NCI-H1694 (cell line): ENCODE data around the gene SPACDR.

Experiments used
- DNase-seq: peaks from one replicate; lab custom pipeline; 2025; lab: John Stamatoyannopoulos, UW

SPACDR gene

GRCh38 chr7:100484673-100485045 is 20.6 kb upstream of the SPACDR start:
- no peak for DNase-seq

- peak; percentile 45 for DNase-seq
Observed at GRCh38 chr7:100483722-100484672, 19.9 kb upstream of the SPACDR start, which contains the start of gene NYAP1. TSS of gene NYAP1 (plus strand) at chr7:100483927. CDS start at chr7:100485312, 1,385 bp downstream.

DNA sequence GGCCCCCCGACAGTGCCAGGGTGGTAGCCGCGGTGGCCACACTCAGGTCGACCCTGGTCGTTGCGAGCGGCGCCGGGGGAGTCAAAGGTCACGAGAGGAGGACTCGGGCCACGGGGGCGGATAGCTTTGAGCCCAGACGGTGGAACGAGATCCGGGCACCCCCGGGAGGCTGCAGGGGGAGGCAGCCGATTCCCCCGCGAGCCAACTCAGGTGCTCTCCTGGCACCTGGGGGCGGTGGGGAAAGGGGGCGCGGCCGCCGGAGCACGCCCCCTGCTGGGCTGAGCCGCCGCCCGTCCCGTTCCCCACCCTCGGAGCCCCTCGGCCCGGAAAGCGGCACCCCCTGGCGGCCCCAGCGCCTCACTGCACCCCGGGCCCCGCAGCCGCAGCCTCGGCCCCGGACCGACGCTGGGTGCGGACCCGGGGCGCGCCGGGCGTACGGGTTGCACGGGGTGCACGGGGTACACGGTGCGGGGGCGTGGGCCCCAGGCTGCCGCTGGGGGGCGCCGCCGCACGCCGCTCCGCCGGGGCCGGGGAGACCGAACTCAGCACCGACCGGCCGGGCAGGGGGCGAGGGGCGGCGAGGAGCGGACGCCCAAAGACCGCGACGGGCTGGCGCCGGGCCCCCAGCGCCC is 19.1 kb upstream of the SPACDR start:
- DNase-seq = no peak

DNA sequence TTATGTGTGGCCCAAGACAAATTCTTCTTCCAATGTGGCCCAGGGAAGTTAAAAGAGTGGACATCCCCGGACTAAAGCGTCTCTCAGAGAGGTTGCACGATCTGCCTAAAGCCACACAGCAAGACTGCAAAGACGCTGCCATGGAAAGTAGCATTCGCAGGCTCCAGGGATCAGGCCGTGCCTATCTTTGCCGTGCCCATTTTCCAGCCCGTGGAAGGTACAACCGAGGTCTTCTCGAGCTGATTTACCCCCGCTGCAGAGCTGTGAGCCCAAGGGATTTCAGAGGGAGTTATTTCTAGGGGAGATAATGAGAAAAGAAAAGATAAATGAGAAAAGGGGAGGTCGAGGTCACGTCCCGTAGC is 18.6 kb upstream of the SPACDR start:
- no peak for DNase-seq

DNA sequence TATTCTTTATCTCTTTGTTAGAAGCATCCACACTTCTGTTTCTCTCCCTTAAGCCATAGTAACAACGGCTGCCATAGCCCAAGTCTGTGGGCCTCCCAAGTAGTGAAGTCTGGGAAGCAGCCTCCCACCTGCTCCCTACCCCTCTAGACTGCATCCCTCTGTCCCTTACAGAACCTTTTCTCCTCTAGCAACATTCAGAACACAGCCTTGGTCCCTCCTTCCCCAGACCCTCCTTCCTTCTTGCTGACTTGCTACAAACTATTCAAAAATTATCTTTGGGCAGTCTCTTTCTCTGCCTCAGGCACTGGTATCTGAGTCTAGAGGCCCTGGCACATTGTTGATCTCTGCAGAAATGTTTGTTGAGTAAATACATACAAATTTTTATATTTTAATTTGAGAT is 17.4 kb upstream of the SPACDR start:
- no peak for DNase-seq

DNA sequence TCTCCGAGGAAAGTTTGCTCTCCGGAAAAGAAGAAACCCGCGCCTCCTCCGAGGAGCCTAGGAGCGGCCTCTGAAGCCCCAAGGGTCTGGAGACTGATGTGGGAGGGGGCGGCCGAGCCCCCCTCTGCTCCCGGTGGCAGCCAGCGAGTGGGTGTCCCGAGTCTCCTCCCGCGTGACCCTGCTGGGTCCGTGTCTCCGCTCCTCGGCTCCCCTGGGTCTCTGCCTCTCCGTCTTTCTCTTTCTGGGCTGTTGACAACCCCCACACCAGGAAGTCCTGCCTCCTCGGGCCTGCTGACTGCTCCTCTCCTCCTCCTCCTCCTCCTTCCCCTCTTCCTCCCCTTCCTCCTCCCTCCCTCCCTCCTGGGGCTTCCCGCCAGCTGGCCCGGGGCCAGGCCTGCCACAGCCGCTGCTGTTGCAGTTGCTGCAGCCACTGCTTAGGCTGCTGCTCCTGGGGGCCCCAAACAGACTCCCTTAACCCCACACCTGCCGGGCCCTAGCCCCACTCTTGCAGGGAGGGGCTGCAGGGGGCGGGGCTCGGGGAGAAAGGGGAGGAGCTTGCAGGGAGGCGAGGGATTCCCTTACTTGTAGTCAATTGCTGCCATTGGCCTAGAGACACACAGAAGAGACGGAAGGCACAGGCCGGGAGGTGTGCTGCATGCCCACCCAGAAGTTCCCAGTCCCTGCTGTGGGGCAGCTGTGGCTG is 15.0 kb upstream of the SPACDR start, which contains the start of gene TSC22D4:
Gene TSC22D4 (minus strand): TSS at position 257 of the 703 bp plus-strand sequence. CDS start 1,176 bp downstream, outside the sequence.
- peak; percentile 52 for DNase-seq

DNA sequence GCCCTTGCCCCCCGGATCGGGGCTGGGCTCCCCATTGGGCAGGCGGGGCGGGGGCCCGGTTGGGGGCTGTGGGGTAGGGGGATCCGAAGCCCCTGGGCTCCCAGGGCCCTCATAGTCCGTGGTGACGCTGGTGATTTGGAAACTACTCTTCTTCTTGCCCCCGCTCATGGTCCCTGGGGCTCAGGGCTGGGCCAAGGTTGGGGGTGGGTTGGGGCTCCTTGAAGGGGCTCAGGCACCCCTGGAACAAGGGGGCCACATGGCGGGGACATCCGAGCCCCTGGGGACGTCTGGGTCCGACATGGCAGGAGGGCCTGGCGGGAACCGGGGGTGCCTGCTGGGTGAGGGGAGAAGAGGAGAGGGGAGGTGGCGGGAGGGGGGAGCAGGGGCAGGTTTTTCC is 13.8 kb upstream of the SPACDR start:
- no peak for DNase-seq

GRCh38 chr7:100476903-100477870 is 13.1 kb upstream of the SPACDR start:
- no peak for DNase-seq

DNA sequence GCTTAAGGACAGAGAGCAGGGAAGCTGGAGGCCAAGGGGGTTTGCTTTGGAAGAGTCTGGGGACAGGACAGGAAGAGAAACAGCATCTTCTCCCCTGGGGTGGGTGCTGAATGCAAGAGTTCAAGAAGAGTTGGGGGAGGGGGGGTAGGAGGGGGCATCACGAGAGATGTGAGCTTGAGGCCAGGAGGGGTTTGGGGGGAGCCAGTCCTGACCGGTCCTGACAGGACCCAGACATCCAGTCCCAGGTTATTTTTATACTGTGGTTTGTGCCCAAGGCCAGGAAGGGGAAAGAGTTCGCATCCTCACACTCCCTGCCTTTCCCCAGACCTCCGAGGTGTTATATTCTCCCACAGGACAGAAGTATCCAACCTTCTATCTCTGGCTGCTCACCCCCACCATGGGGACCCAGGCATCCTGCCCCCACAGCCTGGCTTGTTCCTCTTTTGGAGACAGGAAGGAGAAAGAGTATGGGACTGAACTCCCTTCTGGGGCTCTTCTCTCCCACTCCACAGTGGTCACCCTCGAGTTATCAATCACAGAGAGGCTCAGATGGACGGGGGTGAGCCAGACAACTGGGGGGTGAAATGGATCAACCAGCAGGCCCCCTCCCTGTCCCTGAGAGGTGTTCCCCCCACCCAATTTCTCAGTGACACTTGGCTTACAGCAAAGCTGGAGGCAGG is 12.2 kb upstream of the SPACDR start:
- DNase-seq = no peak

GRCh38 chr7:100475549-100475948 is 11.5 kb upstream of the SPACDR start:
- DNase-seq = no peak

DNA sequence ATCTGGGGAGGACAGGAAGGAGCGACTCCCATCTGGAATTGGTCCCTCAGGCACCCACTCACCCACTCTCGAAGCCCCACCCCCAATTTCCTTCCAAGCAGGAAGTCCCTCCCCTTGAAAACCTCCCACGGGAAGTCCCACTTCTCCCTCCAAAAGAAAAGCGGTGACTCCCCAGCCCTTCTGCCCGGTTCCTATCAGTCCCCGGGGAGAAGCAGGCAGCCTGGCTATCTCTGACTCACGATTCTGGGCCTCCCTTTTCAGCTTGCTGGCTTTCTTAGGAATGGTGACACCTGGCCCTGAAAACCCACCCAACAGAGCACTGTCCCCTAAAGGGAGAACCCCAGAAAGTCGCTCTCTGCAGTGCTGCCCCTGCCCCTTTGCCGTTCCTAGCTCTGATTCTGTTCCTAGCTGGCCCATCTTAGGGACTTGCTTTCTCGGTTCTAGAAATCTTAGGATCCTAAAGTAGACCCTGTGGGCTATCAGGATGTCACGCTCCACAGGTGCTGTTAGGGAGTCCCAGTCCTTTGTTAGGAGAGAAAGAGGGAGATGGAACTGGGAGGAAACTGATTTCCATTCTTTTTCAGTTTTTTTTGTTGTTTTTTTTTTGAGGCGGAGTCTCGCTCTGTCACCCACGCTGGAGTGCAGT is 8.9 kb upstream of the SPACDR start:
- no peak for DNase-seq

DNA sequence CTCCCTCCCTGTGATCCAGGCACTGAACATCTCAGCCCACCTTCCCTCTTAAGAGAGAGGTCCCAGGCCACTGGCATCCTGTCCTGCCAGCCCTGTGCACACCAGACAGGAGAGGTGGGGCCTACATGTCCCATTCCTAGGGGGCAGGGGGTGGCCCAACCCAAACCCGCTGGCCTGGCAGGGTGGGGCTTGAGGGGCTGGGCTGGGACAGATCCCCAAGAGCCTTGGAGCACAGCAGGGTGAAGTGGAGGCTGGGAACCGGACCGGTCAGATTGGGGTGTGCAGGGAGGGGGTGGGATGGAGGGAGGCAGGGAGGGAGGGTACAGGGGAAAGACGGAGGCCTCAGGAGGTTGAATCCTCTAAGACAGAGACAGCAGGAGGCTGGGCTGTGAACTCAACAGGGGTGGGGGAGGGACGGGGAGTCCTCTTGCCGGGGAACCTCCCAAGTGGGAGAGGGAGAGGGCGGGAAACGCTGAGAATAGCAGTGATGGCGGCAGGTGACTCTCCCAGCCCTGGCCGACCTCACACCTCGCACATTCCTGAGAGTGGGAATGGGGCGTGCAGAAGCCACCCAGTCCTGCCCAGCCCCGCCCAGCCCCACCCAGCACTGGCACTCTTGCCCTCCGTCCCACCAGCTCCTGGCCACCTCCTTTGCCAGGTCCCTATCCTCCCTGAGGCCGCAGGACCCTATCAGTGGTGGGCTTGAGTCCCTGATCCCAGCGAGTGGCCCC is 8.2 kb upstream of the SPACDR start:
- DNase-seq = no peak

- DNase-seq = no peak
Observed at GRCh38 chr7:100471021-100471420, 7.0 kb upstream of the SPACDR start.

DNA sequence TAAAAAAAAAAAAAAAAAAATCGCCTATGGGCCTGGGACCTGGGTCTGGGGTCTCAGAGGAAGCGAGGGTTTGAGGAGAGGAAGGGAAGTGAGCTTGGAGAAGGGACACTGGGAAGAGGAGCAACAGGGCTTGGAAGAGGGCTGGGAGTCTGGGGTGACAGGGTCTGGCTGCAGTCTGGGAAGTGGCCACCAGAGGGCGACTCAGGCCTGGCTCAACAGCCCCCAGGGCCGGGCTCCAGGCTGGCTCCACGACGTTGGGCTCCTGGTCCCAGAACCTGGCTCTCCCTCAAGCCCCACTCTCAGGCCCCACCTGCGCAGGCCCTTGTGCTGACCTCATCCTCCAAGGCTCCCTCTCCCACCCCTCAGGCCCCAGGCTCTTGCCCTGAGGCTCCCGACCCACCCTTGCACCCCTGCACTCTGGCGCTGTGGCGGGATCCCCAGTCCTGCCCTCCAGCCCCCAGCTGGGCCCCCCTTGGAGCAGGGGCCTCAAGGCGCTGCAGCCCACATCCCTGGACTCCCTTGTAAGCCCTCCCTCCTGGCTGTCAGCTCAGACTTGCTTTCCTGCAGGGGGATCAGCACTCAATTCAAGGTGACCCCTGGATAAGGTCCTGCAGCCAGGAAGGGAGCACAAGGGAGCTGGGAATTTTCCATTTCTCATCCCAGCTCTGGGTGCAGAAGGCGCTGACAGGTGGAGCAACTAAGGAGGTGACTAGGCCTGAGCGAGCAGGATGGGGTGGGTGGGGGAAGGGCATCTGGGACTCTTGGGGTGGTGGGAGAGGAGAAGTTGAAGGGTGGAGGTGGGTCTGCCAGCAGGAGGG is 5.4 kb upstream of the SPACDR start:
- peak; percentile 77 for DNase-seq

- DNase-seq = no peak
Observed at GRCh38 chr7:100467638-100468373, 3.7 kb upstream of the SPACDR start.

DNA sequence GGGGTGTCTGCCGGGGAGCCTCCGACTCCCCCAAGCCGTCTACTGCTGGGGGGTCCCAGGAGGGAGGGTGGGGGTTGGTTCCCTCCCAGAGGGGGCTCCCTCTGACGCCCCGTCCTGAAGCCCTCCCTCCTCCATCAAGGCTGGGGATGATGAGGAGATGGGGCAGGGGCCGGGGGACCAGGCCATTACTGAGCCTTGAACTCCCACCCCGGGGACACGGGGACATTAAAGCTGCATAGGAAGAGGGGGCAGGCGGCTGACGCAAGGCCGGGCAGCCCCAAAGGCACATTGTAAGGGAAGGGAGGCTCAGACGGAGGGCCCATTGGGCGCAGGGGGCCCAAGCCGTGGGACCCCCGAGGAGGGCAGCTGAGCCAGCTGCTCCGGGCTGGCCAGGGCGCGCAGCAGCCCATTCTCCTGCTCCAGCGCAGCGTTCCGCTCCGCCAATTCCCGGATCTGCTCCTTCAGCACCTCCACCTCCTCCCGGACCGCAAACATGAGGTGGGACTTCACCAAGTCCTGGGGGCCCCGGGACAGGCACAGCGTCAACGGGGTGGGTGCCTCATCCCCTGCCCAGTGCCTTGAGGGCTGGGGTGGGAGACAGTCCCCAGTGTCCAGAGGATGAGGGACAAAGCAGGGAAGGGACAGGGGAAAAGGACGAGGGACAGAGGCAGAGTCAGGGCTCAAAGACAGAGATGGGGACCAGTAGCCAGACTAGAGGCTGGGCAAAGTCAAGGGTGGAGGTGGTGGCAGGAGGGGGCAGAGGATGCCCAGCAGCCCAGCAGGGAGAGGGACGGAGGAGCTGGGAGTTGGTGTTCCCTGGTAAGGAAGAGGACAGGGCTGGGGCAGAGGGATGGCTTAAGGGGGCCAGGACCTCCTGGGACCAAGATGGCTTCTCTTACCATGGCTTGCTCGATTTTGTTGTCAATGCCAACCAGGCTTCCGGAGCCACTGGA is 2.9 kb upstream of the SPACDR start:
- no peak for DNase-seq
